ENCODE data around the gene A1BG.
A peak's percentile ranks its signal among the peaks of the same experiment; 100 is the strongest.

A1BG gene

DNA sequence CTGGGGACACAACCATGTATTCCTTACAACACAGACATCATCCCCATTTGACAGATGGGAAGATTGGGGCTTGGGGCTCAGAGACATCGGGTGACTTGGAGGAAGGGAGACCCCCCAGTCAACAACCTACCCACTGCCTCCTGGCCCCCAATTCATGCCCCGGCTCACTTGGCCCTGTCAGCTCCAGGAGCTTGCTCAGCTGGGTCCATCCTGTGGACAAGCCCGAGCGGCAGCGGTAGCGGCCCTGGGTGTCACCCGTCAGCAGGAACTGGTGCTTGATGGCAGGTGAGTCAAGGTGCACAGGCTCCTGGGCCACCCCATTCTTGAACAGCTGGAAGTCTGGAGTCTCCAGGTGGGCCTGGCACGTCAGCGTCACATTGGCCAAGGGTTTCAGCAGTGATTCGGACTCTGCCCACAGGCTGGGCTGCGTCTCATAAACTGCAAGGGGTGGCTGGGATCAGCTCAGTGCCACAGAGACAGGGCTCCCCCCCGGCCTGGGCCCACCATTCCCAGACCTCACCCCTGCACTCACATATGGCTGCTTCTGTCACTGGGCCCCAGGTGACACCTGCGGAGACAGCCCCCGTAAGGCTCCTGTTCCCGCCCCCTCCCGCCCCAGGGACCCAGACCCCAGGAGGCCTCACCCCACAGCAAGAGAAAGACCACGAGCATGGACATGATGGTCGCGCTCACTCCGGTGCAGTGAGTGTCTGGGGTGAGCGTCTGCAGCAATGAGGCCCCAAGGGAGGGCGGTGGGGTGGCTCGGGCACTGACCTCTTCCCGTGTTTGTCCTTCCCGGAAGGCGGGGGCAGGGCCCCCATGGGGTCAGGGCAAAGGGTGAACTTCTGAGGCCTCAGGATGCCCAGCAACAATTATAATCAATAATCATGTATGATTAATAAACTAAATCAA, at the start of gene A1BG:
TSS of gene A1BG (minus strand) at position 733 of the 912 bp plus-strand sequence. CDS start at position 678, 55 bp downstream.
- DNase-seq, result no peak

DNA sequence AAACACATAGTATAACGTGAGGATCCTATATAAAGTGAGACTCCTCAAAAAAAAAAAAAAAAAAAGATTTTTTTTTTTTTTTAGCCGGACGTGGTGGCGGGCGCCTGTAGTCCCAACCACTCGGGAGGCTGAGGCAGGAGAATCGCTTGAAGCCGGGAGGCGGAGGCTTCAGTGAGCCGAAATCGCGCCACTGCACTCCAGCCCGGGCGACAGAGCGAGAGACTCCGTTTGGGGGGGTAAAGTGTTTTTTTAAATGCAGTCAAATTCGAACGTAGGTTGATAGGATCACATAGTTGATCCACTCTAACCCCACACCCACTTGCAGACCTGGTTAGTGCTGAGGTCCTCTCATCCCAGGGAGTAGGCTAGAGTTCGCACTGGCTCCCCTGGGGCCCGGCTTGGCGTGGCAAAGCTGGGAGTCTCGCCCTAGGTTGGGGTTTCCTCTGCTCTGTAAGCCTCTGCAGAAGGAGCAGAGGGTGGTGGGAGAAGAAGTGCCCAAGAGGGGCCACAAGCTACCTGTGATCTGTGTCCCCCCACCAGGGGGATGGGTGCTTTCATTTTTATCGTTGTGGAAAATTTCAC, 48.6 kb upstream of the A1BG start:
- DNase-seq, result no peak

GRCh38 chr19:58400916-58401839, 47.9 kb upstream of the A1BG start:
- peak; percentile 100 for DNase-seq

GRCh38 chr19:58400316-58400915, 47.1 kb upstream of the A1BG start:
- no peak for DNase-seq

- DNase-seq, result no peak
Measured at GRCh38 chr19:58399903-58400302, 46.6 kb upstream of the A1BG start.

DNA sequence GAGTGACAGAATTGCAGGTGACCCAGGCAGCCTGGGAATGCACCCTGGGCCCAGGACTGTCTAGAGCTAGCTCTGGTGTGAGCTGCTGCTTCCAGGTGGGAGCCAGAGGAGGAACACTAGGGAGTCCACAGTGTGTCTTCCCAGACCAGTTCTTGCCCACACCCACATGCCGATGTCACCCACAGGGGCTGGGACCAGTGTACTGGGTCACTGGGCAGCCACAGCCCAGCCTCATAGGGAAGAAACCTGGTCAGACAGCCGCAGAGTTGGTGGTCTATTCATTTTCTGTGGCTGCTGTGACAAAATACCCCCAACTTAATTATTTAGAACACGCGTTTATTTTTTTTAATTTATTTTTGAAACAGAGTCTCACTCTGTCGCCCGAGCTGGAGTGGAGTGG, 45.3 kb upstream of the A1BG start:
- no peak for DNase-seq

DNA sequence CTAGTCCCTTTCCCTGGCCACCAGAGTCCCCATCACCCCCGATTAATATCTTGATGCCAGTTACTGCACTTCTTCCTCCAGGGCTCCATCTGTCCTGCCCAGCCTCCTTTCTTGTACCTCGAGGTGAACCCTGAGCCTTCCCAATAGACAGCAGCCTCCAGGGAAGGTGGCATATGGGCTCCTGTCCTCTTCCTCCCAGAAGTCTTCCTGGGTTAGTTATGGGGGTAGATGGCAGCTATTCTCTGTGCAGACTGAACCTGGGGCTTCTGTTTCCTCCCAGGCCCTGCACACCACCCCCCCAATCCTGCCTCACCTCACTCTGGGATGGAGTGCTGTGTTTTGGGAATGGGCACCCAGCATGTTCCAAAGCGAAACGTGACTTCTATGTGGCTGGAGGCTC, 44.8 kb upstream of the A1BG start:
- DNase-seq, result no peak

DNA sequence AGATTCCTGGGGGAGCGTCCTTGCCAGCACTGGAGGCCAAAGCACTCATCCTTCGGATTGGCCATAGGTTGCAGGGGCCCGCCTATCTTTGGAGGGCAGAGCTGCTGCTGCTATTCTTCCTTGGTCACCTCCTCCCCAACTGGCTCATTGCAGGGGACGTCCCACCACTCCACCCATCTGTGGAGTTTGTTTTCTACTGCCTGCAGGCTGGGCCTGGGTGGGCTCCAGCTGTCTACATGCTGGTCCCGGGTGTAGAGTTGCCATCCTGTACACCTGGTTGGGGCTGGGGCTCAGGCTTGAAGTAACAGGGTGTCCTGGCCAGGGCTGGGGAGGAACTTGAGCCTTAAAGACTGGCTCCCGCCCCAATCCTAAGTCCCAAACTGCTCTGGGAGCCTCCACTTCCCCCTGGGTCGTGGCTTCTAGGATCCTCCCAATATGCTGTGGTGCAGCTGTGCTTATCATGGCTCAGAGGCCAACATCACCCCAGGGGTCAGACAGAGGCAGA, 44.3 kb upstream of the A1BG start:
- DNase-seq, result no peak

DNA sequence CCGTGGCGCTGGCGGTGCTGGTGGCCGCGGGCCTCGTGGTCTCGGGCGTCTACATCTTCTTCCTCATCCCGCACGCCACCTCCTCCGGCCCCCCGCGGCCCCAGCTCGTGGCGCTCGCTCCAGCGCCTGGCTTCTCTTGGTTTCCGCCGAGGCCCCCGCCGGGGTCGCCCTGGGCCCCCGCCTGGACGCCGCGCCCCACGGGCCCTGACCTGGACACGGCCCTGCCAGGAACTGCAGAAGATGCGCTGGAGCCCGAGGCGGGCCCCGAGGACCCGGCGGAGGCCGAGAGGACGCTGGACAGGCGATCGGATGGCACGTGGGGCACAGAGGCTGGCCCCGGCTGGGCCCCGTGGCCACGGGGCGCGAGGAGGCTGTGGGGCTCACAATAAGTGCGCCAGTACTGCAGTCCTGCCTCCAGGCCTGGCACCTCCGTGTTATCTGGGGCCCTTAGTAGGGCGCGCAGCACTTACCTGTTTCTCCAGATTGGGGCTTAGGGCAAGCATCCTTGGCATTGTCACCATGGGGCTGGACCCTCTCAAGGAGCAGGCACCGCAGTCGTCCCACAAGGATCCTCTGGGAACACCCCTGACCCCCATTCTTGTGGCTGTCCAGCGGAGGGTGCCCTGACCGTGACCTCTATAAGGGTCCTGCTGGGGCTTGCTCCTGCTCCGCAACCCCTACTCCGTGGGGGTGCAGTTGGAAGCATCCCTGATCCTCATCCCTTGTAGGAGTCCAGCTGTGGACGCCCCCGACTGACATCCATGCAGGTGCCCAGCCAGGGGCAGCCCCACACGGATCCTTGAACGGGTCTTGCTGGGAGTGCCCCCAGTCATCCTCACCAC, 43.6 kb upstream of the A1BG start:
- peak; percentile 12 for DNase-seq

DNA sequence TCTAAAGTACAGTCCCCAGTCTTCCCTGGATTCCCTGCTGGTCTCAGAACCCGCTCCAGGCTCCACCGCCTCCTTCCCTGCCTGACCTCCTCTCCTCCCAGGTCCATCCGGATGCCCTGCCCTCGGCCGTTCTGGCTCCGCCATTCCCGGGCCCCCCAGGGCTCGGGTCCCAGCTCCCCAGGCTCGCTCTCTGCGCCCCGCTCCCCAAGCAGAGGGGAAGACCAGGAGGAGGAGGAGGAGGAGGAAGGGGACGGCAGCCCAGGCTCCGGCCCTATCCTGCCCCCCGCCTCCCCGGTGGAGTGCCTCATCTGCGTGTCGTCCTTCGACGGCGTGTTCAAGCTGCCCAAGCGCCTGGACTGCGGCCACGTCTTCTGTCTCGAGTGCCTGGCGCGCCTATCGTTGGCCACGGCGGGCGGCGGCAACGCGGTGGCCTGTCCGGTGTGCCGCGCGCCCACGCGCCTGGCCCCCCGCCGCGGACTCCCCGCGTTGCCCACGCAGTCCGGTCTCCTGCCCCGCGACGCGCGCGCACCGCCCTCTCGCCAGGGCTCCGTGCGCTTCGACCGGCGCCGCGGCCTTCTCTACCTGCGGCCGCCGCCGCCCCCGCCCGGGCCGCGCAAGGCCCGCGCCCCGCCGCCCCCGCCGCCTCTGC, 42.8 kb upstream of the A1BG start:
- DNase-seq, result peak; percentile 34

DNA sequence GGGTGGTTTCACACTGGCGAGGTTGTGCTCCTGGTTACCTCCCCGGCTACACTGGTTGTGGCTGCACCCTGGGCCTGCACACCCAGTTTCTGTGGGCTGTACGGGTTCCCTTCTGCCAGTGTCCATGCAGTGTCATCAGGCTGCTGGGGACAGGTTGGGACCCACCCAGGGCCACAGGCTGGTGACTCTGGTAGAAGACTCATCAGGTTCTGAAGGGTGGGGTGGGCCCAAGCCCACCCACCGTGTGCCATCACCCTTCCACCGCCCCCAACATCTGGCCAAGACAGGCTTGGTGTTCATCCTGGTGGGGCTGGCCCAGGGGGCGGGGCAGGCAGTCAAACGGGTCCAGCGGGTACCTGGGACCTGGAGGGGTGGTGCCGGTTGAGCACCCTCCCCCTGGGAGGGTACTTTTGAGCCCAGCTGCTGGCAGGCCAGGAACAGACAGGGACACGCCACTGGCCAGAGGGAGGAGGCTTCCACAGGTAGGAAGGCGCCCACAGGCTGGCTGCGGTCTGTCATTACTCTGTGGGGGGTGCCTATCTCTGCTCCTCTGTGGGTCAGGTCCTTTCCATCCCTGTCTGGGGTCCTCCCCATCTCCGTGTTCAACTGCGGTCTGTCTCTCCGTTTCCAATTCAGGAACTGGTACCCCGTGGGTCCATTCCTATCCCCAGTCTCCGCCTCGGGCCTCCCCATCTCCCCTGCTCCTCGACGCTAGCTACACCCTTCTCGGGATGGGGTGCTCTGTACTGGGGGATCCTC, 42.1 kb upstream of the A1BG start, which contains the start of gene RNF225:
TSS of gene RNF225 (plus strand) at position 437 of the 759 bp plus-strand sequence. CDS start 434 bp downstream, outside the sequence.
- DNase-seq, result no peak

DNA sequence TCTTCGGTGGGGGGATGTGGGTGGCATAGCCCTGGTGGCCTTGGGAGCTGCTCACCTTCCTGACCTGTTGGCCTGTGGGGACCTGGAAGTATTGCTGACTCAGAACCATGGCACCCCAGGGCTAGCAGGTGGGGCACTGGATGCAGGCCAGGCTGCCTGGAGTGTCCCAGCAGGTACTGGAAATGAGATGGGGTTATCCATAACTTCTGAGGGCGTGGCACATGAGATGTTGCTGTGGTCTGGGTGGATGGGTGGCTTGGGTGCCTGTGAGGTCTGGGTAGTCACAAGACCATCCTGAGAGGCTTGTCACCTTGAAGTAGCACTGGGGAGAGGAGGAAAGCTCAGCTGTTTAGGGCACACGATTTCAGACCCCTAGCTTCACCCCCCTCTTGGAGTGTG, 41.5 kb upstream of the A1BG start:
- DNase-seq, result no peak

- no peak for DNase-seq
Measured at GRCh38 chr19:58393725-58394033, 40.4 kb upstream of the A1BG start.

GRCh38 chr19:58392945-58393724, 39.8 kb upstream of the A1BG start:
- no peak for DNase-seq

- DNase-seq, result no peak
Measured at GRCh38 chr19:58388175-58388526, 34.9 kb upstream of the A1BG start.

- no peak for DNase-seq
Measured at GRCh38 chr19:58387338-58388174, 34.3 kb upstream of the A1BG start.

DNA sequence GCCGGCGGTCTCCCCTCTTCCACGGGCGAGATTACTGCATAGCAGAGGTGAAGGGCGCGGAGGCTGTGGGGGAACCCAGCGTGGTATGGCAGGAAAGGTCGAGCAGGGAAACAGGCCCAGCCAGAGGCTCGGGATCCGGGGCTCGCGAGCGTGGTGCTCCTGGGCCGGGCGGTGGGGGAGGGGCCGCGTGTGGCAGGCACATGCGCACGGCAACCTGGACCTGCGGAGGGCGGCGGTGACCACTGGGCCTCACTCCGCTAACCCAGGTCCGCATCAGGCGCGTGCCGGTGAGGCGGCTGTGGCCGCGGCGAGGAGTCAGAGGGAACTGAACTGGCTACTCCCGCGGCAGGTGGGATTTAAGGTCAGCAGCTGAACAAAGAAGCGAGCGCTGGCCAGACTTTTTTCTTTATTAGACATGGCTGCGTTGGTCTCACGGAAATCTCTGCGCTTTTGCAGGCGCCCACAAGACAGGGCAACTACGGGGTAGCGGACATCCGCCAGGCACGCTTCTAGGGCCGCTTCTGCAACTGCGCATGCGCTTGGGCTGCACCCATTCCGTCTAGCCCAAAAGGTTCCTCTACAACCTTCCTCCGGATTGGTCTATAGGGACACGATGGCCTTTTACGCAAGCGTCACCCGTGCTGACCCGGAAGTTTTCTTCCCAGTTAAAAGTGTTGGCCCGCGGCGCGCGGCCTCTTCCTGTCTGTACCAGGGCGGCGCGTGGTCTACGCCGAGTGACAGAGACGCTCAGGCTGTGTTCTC, 33.5 kb upstream of the A1BG start, which contains the start of gene RPS5:
TSS of gene RPS5 (plus strand) at position 694 of the 762 bp plus-strand sequence. CDS start 869 bp downstream, outside the sequence.
- peak; percentile 99 for DNase-seq
